Fibroblast of mammary gland (primary cell): Measurements from ENCODE around the gene PTGIR.

Experiments
- DNase-seq: peaks from one replicate; pipeline ENCODE4 v3.0.0-alpha.2; 2010; ENCODE audit warnings: low read depth
- H3K4me3 ChIP-seq: 2 replicates; pipeline ENCODE4 v1.5.1; 2011; ENCODE audit warnings: low read depth, mild to moderate bottlenecking, low read length, moderate library complexity; ENCODE audit not compliant: control insufficient read depth
- CTCF ChIP-seq: conservative IDR thresholded peaks from 2 replicates; pipeline ENCODE4 v1.5.1; 2011; ENCODE audit warnings: low read depth, low read length, inconsistent platforms; ENCODE audit not compliant: control insufficient read depth, insufficient read depth

Gene PTGIR

GRCh38 chr19:46587861-46588260, 37.0 kb downstream of the PTGIR start:
- no peak for TF ChIP-seq CTCF
- no peak for DNase-seq
- H3K4me3 ChIP-seq, result no peak overlapping the region

- DNase-seq, result no peak
- no peak for TF ChIP-seq CTCF
- no peak overlapping the region for H3K4me3 ChIP-seq
Measured at GRCh38 chr19:46586294-46586693, 38.6 kb downstream of the PTGIR start.

GRCh38 chr19:46585539-46585938, 39.4 kb downstream of the PTGIR start:
- DNase-seq, result no peak
- no peak overlapping the region for H3K4me3 ChIP-seq
- no peak for TF ChIP-seq CTCF

- no peak for DNase-seq
- H3K4me3 ChIP-seq, result no peak overlapping the region
- TF ChIP-seq CTCF, result no peak
Measured at GRCh38 chr19:46580247-46580646, 44.6 kb downstream of the PTGIR start.

GRCh38 chr19:46579361-46579879, 45.5 kb downstream of the PTGIR start:
- no peak for DNase-seq
- no peak overlapping the region for H3K4me3 ChIP-seq
- TF ChIP-seq CTCF, result no peak

- no peak overlapping the region for H3K4me3 ChIP-seq
- no peak for DNase-seq
- TF ChIP-seq CTCF, result no peak
Measured at GRCh38 chr19:46578450-46578849, 46.4 kb downstream of the PTGIR start.

- DNase-seq, result peak; percentile 15
- no peak overlapping the region for H3K4me3 ChIP-seq
- TF ChIP-seq CTCF, result no peak
Measured at GRCh38 chr19:46574533-46574932, 50.4 kb downstream of the PTGIR start.
